H9 (cell line): ENCODE measurements around the gene PLA2G15. TPM values are rescaled to one million over a fixed set of nuclear protein-coding genes. Genes with fewer than 3 reads are reported as not detected.
A peak's percentile ranks its signal among the peaks of the same experiment; 100 is the strongest.

Source experiments
- DNase-seq: peaks from one replicate; pipeline ENCODE4 v3.0.0-alpha.2; 2017
- H2AFZ ChIP-seq: one replicate; pipeline ENCODE4 v1.6.1; 2013; ENCODE audit warnings: mild to moderate bottlenecking, low read length, control low read depth, moderate library complexity
- H2AK5ac ChIP-seq: 2 replicates; pipeline ENCODE4 v1.6.1; 2013; ENCODE audit warnings: low read length, control low read depth, mixed read lengths; ENCODE audit not compliant: insufficient read length
- H2BK120ac ChIP-seq: one replicate; pipeline ENCODE4 v1.6.1; 2013; ENCODE audit warnings: low read depth, mild to moderate bottlenecking, low read length, control low read depth, inconsistent platforms; ENCODE audit not compliant: poor library complexity, severe bottlenecking
- H2BK12ac ChIP-seq: 2 replicates; pipeline ENCODE4 v1.6.1; 2013; ENCODE audit warnings: low read length, control low read depth, mixed read lengths, low read depth; ENCODE audit not compliant: insufficient read length
- H2BK15ac ChIP-seq: 2 replicates; pipeline ENCODE4 v1.6.1; 2013; ENCODE audit warnings: low read depth, low read length, control low read depth
- H2BK20ac ChIP-seq: one replicate; pipeline ENCODE4 v1.6.1; 2013; ENCODE audit warnings: low read depth, mild to moderate bottlenecking, low read length, control low read depth, inconsistent platforms; ENCODE audit not compliant: poor library complexity, severe bottlenecking
- H2BK5ac ChIP-seq: 2 replicates; pipeline ENCODE4 v1.6.1; 2013; ENCODE audit warnings: low read length, control low read depth, mixed read lengths; ENCODE audit not compliant: insufficient read length
- H3K14ac ChIP-seq: 2 replicates; pipeline ENCODE4 v1.6.1; 2013; ENCODE audit warnings: low read length, control low read depth; ENCODE audit not compliant: insufficient read depth
- H3K18ac ChIP-seq: 2 replicates; pipeline ENCODE4 v1.6.1; 2013; ENCODE audit warnings: low read depth, mild to moderate bottlenecking, mixed read lengths, low read length, control low read depth; ENCODE audit not compliant: insufficient read length
- H3K23ac ChIP-seq: 2 replicates; pipeline ENCODE4 v1.6.1; 2013; ENCODE audit warnings: low read length, control low read depth, mixed read lengths, low read depth; ENCODE audit not compliant: insufficient read length
- H3K23me2 ChIP-seq: 2 replicates; pipeline ENCODE4 v1.6.1; 2013; ENCODE audit warnings: low read depth, mild to moderate bottlenecking, mixed read lengths, low read length, control low read depth; ENCODE audit not compliant: insufficient read length, poor library complexity, severe bottlenecking
- H3K27ac ChIP-seq: 2 replicates; pipeline ENCODE4 v1.5.1; 2013; ENCODE audit warnings: low read length, control low read depth, mixed read lengths, low read depth; ENCODE audit not compliant: insufficient read length
- H3K27me3 ChIP-seq: 2 replicates; pipeline ENCODE4 v1.6.1; 2013; ENCODE audit warnings: low read length, control low read depth, inconsistent platforms; ENCODE audit not compliant: insufficient read depth
- H3K4ac ChIP-seq: 2 replicates; pipeline ENCODE4 v1.6.1; 2013; ENCODE audit warnings: low read depth, mild to moderate bottlenecking, control low read depth, inconsistent platforms, low read length, moderate library complexity
- H3K4me1 ChIP-seq: 2 replicates; pipeline ENCODE4 v1.6.1; 2013; ENCODE audit warnings: low read length, control low read depth, inconsistent platforms; ENCODE audit not compliant: insufficient read depth
- H3K4me2 ChIP-seq: 2 replicates; pipeline ENCODE4 v1.6.1; 2013; ENCODE audit warnings: low read length, control low read depth, mixed read lengths; ENCODE audit not compliant: insufficient read length, insufficient read depth
- H3K56ac ChIP-seq: 2 replicates; pipeline ENCODE4 v1.6.1; 2013; ENCODE audit warnings: low read depth, mild to moderate bottlenecking, mixed read lengths, low read length, control low read depth; ENCODE audit not compliant: insufficient read length
- H3K79me1 ChIP-seq: 2 replicates; pipeline ENCODE4 v1.6.1; 2013; ENCODE audit warnings: low read depth, mild to moderate bottlenecking, moderate library complexity, low read length, control low read depth, inconsistent platforms; ENCODE audit not compliant: insufficient read depth, poor library complexity, severe bottlenecking
- H3K79me2 ChIP-seq: 2 replicates; pipeline ENCODE4 v1.6.1; 2013; ENCODE audit warnings: low read length, control low read depth, inconsistent platforms; ENCODE audit not compliant: insufficient read depth
- H3K9ac ChIP-seq: 2 replicates; pipeline ENCODE4 v1.6.1; 2013; ENCODE audit warnings: low read length, control low read depth, mixed read lengths; ENCODE audit not compliant: insufficient read length; ENCODE audit errors: extremely low read depth
- H3K9me3 ChIP-seq: one replicate; pipeline ENCODE4 v1.6.1; 2013; ENCODE audit warnings: low read depth, low read length, inconsistent platforms; ENCODE audit not compliant: control insufficient read depth
- H3T11ph ChIP-seq: one replicate; pipeline ENCODE4 v1.6.1; 2013; ENCODE audit warnings: mild to moderate bottlenecking, low read length, control low read depth, inconsistent platforms
- H4K20me1 ChIP-seq: one replicate; pipeline ENCODE4 v1.6.1; 2013; ENCODE audit not compliant: control insufficient read depth, insufficient read length, insufficient read depth
- H4K5ac ChIP-seq: 2 replicates; pipeline ENCODE4 v1.6.1; 2013; ENCODE audit warnings: low read depth, mild to moderate bottlenecking, mixed read lengths, low read length, control low read depth; ENCODE audit not compliant: insufficient read length
- H4K8ac ChIP-seq: replicated peaks from 2 replicates; pipeline ENCODE4 v1.6.1; 2013; ENCODE audit warnings: low read length, control low read depth, mixed read lengths, low read depth; ENCODE audit not compliant: insufficient read length
- H4K91ac ChIP-seq: 2 replicates; pipeline ENCODE4 v1.6.1; 2013; ENCODE audit warnings: low read depth, mild to moderate bottlenecking, moderate library complexity, mixed read lengths, low read length, control low read depth; ENCODE audit not compliant: insufficient read length
- H3K27ac Mint-ChIP-seq, 3 experiments: 2 replicates in 2 of 3; 3 replicates in 1 of 3; pipeline ENCODE4 v1.8.0; 2020 to 2021; ENCODE audit warnings: mixed read lengths in 3 of 3, mild to moderate bottlenecking in 1 of 3, moderate library complexity in 1 of 3
- H3K27me3 Mint-ChIP-seq: 2 replicates; pipeline ENCODE4 v1.8.0; 2021; ENCODE audit warnings: low read depth, mild to moderate bottlenecking, moderate library complexity, mixed read lengths
- H3K36me3 Mint-ChIP-seq, 3 experiments: 2 replicates in 2 of 3; 3 replicates in 1 of 3; pipeline ENCODE4 v1.8.0; 2020 to 2021; ENCODE audit warnings: low read depth in 3 of 3, mixed read lengths in 3 of 3; ENCODE audit not compliant: insufficient read depth in 1 of 3
- H3K4me1 Mint-ChIP-seq, 2 experiments: 2 replicates each; pipeline ENCODE4 v1.8.0; 2020; ENCODE audit warnings: mixed read lengths in 2 of 2
- H3K4me3 Mint-ChIP-seq, 2 experiments: 2 replicates in 1 of 2; 3 replicates in 1 of 2; pipeline ENCODE4 v1.8.0; 2020 to 2021; ENCODE audit warnings: mild to moderate bottlenecking in 2 of 2, mixed read lengths in 2 of 2, moderate library complexity in 1 of 2
- H3K9me3 Mint-ChIP-seq, 2 experiments: 2 replicates in 1 of 2; 3 replicates in 1 of 2; pipeline ENCODE4 v1.8.0; 2020; ENCODE audit warnings: mild to moderate bottlenecking in 2 of 2, mixed read lengths in 2 of 2, moderate library complexity in 1 of 2
- WGBS: extraction: QIAGEN DNeasy Blood & Tissue Kit; methylation state at CpG from one replicate; pipeline ENCODE4 v1.1.7; 2013; ENCODE audit warnings: missing lambda C conversion rate, low lambda C conversion rate, mixed read lengths; ENCODE audit not compliant: insufficient read length; ENCODE audit errors: extremely low coverage; 5-methylcytosine and 5-hydroxymethylcytosine counted together
- total RNA-seq: library from RNA; stranded (reverse); gene quantifications from 2 replicates; pipeline ENCODE4 v1.2.1, GENCODE V29; 2021
- TF ChIP-seq, protein P1 (sequence below): fragments of 200-600 bp; sonication (generic); conservative IDR thresholded peaks from 3 replicates; pipeline ENCODE4 v1.8.0; 2021; ENCODE audit warnings: antibody characterized with exemption, mild to moderate bottlenecking

Gene PLA2G15
- total RNA-seq, 1 experiment from 2014 or later = 11.0 TPM

DNA sequence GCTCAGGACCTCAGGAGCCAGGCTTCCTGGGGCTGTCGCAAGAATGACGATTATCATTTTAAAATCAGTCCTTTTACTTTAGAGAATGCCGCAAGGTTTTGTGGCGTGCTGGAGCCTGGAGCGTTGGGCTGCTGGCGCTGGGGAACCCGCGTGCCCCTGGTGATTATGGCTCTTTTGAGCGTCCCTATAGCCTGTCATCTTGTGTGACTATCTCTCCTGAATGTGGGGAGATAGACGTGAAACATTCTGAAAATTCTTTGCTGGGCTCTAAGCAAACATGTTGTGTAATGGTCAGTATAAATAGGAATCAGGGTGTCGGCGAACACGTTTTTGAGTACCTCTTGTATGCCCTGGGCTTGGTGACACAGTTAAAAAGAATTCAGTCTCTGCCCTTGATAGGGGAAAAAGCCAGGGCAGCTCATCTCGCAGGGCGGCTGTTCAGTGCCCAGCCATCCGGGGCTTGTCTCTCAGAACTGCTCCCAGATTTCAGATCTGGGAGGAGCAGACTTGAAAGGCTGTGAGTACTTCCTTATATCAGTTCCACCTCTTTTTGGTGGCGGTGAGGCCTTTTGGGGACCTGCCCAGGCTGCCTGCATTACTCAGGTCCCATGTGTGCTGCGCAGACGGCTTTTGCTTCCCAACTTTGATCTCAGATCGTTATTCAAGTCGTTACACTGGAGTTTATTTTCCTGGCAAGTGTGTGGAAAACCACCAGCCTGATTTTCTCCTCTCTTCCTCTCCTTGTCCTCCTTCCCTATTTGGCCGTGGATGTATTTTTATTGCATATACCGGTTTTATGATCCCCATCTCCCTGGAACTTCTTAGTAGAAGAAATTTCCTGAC is 20.1 kb downstream of the PLA2G15 start:
- H4K8ac ChIP-seq = no peak overlapping the region
- H3K4ac ChIP-seq = no peak overlapping the region
- Mint-ChIP-seq H3K4me1 (peaks cover 26 to 31% of the 10 kb centered on the region in 2 experiments), H3K9me3 (no peaks in the 10 kb centered on the region), H3K27ac (peak overlapping the region in 2 of 3 experiments; percentile 37 to 73; a peak in 4 of 7 replicates), H3K27me3 (peaks cover 12% of the 10 kb centered on the region), H3K4me3 (peak overlapping the region; percentile 87 to 99), H3K36me3 (peaks cover 0 to 2% (median 0%) of the 10 kb centered on the region in 3 experiments; a peak in 3 of 7 replicates)
- no peaks in the 10 kb centered on the region for H3K9me3 ChIP-seq
- peaks cover 8% of the 10 kb centered on the region for H3K23me2 ChIP-seq
- no peak overlapping the region for H2BK120ac ChIP-seq
- peaks cover 6% of the 10 kb centered on the region; the same call in 1 of the 2 replicates for H3K4me1 ChIP-seq
- no peak for DNase-seq
- no peak overlapping the region for H3K23ac ChIP-seq
- H3K27me3 ChIP-seq = no peaks in the 10 kb centered on the region
- peak overlapping the region; percentile 84 for H3K4me2 ChIP-seq
- H2BK5ac ChIP-seq = no peak overlapping the region
- peaks cover 1% of the 10 kb centered on the region; the same call in 1 of the 2 replicates for H3K79me2 ChIP-seq
- H2BK20ac ChIP-seq = no peak overlapping the region
- WGBS = no CpG with 5 or more reads among the region's 23 CpGs
- no peak overlapping the region for H3K18ac ChIP-seq
- no peak overlapping the region for H3T11ph ChIP-seq
- no peaks in the 10 kb centered on the region for H4K20me1 ChIP-seq
- no peaks in the 10 kb centered on the region for H3K79me1 ChIP-seq
- TF ChIP-seq, protein P1, sequence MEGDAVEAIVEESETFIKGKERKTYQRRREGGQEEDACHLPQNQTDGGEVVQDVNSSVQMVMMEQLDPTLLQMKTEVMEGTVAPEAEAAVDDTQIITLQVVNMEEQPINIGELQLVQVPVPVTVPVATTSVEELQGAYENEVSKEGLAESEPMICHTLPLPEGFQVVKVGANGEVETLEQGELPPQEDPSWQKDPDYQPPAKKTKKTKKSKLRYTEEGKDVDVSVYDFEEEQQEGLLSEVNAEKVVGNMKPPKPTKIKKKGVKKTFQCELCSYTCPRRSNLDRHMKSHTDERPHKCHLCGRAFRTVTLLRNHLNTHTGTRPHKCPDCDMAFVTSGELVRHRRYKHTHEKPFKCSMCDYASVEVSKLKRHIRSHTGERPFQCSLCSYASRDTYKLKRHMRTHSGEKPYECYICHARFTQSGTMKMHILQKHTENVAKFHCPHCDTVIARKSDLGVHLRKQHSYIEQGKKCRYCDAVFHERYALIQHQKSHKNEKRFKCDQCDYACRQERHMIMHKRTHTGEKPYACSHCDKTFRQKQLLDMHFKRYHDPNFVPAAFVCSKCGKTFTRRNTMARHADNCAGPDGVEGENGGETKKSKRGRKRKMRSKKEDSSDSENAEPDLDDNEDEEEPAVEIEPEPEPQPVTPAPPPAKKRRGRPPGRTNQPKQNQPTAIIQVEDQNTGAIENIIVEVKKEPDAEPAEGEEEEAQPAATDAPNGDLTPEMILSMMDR = no peak
- no peak overlapping the region for H3K27ac ChIP-seq
- no peak overlapping the region for H4K5ac ChIP-seq
- H3K56ac ChIP-seq = no peak overlapping the region
- no peak overlapping the region for H2AK5ac ChIP-seq
- H3K9ac ChIP-seq = peak overlapping the region; percentile 41
- no peak overlapping the region for H2BK12ac ChIP-seq
- no peak overlapping the region for H2AFZ ChIP-seq
- no peak overlapping the region for H2BK15ac ChIP-seq
- no peak overlapping the region for H4K91ac ChIP-seq
- H3K14ac ChIP-seq = no peak overlapping the region
